Esophagus squamous epithelium (tissue), 5 donors: ENCODE data around the gene CD82. TPM values are rescaled to one million over a fixed set of nuclear protein-coding genes. Genes with fewer than 3 reads are reported as not detected.
"Not testable (repeated sequence)": the region's sequence is repeated elsewhere in the genome, so short reads cannot be mapped to it uniquely, and the experiment has no call there.

Source experiments
- DNase-seq: peaks from one replicate; lab custom pipeline; 2025; lab: John Stamatoyannopoulos, UW
- H3K27ac ChIP-seq, 4 donors: fragments of 200-600 bp; sonication (generic); one replicate each; pipeline ENCODE4 v1.5.1; 2016 to 2019; ENCODE audit warnings: mild to moderate bottlenecking in 1 of 4
- H3K27me3 ChIP-seq, 4 donors: fragments of 200-600 bp; sonication (generic); 1 replicate in 3 of 4; 2 replicates in 1 of 4; pipeline versions ENCODE4 v1.5.1 to v1.6.0; 2017 to 2021; ENCODE audit warnings: antibody characterized with exemption in 1 of 4
- H3K36me3 ChIP-seq, 3 donors: fragments of 200-600 bp; sonication (generic); one replicate each; pipeline ENCODE4 v1.5.1; 2016 to 2019
- H3K4me1 ChIP-seq, 3 donors: fragments of 200-600 bp; sonication (generic); one replicate each; pipeline ENCODE4 v1.5.1; 2017 to 2019
- H3K4me3 ChIP-seq, 4 donors: fragments of 200-600 bp; sonication (generic); 1 replicate in 3 of 4; 2 replicates in 1 of 4; pipeline ENCODE4 v1.5.1; 2016 to 2019; ENCODE audit warnings: mild to moderate bottlenecking in 2 of 4, moderate library complexity in 1 of 4
- H3K9me3 ChIP-seq, 3 donors: fragments of 200-600 bp; sonication (generic); one replicate each; pipeline ENCODE4 v1.5.1; 2016 to 2019
- POLR2A ChIP-seq, 4 donors: fragments of 450-650 bp; IDR thresholded peaks; one replicate each; pipeline ENCODE4 v1.6.1; 2017; ENCODE audit warnings: antibody characterized with exemption in 4 of 4, mild to moderate bottlenecking in 4 of 4, moderate library complexity in 3 of 4
- WGBS, 2 donors: methylation state at CpG; one replicate each; pipeline ENCODE4 v1.1.5; 2018; 5-methylcytosine and 5-hydroxymethylcytosine counted together
- intact Hi-C: fragments of 100-400 bp; cut with DNase I; formaldehyde crosslinking; loops from one replicate; pipeline ENCODE4 v1.15.0; 2022
- total RNA-seq, 4 donors: library from RNA; depleted of rRNA; stranded (reverse); fragments of >200 nt; gene quantifications; one replicate each; pipeline ENCODE4 v1.1.0, GENCODE V29; 2016
- TF ChIP-seq, protein P1 (sequence below), 6 experiments: fragments of 450-650 bp in 4 of 6; fragments of 200-600 bp in 2 of 6; sonication (generic) in 2 of 6; IDR thresholded peaks; one replicate each; pipeline ENCODE4 v1.5.1; 2016 to 2019; ENCODE audit warnings: antibody characterized with exemption in 6 of 6, mild to moderate bottlenecking in 4 of 6, moderate library complexity in 4 of 6
- donor health status: DM: yes; HTN: yes; CAD: no.

The CD82 gene
- total RNA-seq, 4 donors from 2014 or later: 70.9 to 137 (median 108) TPM

DNA sequence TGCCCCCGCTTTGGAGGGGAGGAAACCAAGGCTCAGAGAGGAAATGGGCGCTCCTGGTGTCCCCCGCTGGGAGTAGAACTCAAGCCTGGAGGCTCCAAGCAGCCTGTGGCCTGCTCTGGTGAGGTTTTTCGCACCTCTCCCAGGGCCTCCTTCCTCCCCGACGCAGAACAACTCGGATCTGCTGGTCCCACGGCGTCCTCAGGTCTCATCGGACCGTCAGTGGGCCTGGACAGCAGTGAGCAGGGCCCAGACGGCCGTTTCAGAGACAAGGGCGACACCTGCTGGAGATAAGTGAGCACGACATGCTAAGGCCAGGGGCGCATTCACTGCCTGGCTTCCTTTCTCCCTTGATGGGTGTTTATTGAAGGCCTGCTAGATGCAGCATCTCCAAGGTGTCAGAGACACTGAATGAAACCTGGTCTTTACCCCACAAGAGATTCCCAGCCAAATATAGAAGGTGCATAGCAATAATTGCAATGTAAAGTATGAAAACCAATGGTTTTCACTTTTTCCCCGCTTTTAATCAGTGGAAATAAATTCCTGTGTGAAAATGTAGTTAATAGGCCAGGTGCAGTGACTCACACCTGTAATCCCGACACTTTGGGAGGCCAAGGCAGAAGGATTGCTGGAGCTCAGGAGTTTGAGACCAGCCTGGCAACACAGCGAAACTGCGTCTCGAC lies 26.9 kb upstream of the CD82 start:
- H3K27ac ChIP-seq: no peak overlapping the region
- no peaks in the 10 kb centered on the region for H3K36me3 ChIP-seq
- TF ChIP-seq, protein P1, sequence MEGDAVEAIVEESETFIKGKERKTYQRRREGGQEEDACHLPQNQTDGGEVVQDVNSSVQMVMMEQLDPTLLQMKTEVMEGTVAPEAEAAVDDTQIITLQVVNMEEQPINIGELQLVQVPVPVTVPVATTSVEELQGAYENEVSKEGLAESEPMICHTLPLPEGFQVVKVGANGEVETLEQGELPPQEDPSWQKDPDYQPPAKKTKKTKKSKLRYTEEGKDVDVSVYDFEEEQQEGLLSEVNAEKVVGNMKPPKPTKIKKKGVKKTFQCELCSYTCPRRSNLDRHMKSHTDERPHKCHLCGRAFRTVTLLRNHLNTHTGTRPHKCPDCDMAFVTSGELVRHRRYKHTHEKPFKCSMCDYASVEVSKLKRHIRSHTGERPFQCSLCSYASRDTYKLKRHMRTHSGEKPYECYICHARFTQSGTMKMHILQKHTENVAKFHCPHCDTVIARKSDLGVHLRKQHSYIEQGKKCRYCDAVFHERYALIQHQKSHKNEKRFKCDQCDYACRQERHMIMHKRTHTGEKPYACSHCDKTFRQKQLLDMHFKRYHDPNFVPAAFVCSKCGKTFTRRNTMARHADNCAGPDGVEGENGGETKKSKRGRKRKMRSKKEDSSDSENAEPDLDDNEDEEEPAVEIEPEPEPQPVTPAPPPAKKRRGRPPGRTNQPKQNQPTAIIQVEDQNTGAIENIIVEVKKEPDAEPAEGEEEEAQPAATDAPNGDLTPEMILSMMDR (IDR thresholded peaks at IDR 0.05): peak; percentile 91 to 94 (median 92)
- TF ChIP-seq POLR2A (IDR thresholded peaks at IDR 0.05): no peak
- H3K9me3 ChIP-seq: no peaks in the 10 kb centered on the region
- 27 to 28% methylated on average over 9 to 17 of the region's 21 CpGs for WGBS, 2 donors
- H3K4me1 ChIP-seq: peaks cover 0 to 4% (median 0%) of the 10 kb centered on the region in 3 donors
- H3K4me3 ChIP-seq: no peak overlapping the region
- intact Hi-C loops: loop anchor here (10.0 kb wide), 1 partner anchor 444 kb away; the partner anchor contains the start of gene EXT2
- DNase-seq: no peak
- H3K27me3 ChIP-seq: peaks cover 0 to 9% (median 0%) of the 10 kb centered on the region in 4 donors

DNA sequence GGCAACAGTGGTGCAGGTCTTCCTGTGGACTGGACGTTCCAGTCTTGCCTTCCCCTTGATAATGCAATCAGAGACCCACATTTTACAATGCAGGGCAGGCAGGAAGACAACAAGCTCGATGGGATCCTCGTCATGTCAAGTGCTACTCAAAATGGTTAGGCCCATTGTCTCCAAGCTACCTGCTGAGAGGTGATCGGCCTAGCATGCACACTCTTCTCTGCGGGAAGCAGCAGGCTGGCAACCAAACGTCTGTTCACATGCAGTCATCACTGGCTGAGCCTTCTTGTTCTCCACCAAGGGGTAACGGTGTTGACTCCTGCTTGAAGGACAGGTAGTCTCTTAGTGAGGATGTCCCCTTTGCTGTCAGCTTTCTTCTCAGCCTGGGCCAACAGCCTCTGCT lies 25.5 kb upstream of the CD82 start:
- Histone ChIP-seq H3K4me1 (peaks cover 0 to 4% (median 0%) of the 10 kb centered on the region in 3 donors), H3K27me3 (peaks cover 0 to 9% (median 0%) of the 10 kb centered on the region in 4 donors), H3K27ac (no peak overlapping the region), H3K36me3 (no peaks in the 10 kb centered on the region), H3K4me3 (no peak overlapping the region), H3K9me3 (no peaks in the 10 kb centered on the region)
- no peak for DNase-seq
- TF ChIP-seq, protein P1 (IDR thresholded peaks at IDR 0.05): no peak
- TF ChIP-seq POLR2A (IDR thresholded peaks at IDR 0.05): no peak
- WGBS, 2 donors: 63 to 95% methylated on average over 5 to 7 of the region's 7 CpGs
- intact Hi-C loops: loop anchor here (10.0 kb wide), 1 partner anchor 445 kb away; the partner anchor contains the start of gene EXT2

DNA sequence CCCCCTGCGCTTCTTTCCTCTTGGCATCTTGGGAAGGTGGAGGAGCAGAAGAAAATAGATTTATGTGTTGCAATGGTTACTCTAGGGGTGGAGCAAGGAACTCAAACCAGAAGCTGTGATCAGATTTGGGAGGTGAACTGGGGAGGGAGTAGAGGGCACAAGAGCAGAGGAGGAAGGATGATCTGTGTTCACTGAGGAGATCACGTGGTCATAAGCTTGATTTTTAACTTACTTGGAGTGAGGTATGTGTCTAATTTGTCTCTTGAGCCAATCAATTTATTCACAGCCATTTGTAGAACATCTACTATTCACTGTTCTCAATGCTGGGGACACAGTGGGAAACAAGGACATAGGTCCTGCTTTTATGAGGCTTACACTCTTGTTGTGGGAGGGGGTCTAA lies 24.8 kb upstream of the CD82 start:
- peaks cover 0 to 9% (median 0%) of the 10 kb centered on the region in 4 donors for H3K27me3 ChIP-seq
- no peak for DNase-seq
- TF ChIP-seq, protein P1 (IDR thresholded peaks at IDR 0.05): no peak
- no peak for TF ChIP-seq POLR2A (IDR thresholded peaks at IDR 0.05)
- intact Hi-C loops: no loop called here
- H3K36me3 ChIP-seq: no peaks in the 10 kb centered on the region
- no peak overlapping the region for H3K27ac ChIP-seq
- H3K4me3 ChIP-seq: no peak overlapping the region
- no peaks in the 10 kb centered on the region for H3K9me3 ChIP-seq
- peaks cover 0 to 4% (median 0%) of the 10 kb centered on the region in 3 donors for H3K4me1 ChIP-seq
- WGBS, 2 donors: 18 to 40% methylated on average over 1 to 2 of the region's 2 CpGs

DNA sequence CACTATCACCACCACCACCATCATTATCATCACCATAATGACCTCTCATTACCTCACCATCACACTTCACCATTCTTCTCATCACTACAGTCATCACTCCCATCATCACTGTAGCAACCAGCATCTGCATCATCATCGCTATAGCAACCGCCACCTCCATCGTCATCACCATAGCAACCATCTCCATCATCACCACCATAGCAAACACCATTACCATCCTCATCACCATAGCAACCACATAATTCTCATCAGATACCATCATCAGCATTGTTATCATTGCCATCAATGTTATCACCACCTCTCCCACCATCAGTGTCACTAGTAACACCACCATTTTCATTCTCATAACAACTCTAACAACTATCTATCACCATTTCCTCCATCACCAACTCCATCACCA lies 23.1 kb upstream of the CD82 start:
- H3K4me1 ChIP-seq: peaks cover 0 to 4% (median 0%) of the 10 kb centered on the region in 3 donors
- no peak for DNase-seq
- H3K4me3 ChIP-seq: no peak overlapping the region
- intact Hi-C loops: no loop called here
- no peaks in the 10 kb centered on the region for H3K36me3 ChIP-seq
- 94% methylated on average over 3 of the region's 3 CpGs for WGBS, 2 donors
- H3K27me3 ChIP-seq: peaks cover 0 to 9% (median 0%) of the 10 kb centered on the region in 4 donors
- H3K9me3 ChIP-seq: no peaks in the 10 kb centered on the region
- TF ChIP-seq POLR2A (IDR thresholded peaks at IDR 0.05): no peak
- TF ChIP-seq, protein P1 (IDR thresholded peaks at IDR 0.05): no peak
- H3K27ac ChIP-seq: no peak overlapping the region

DNA sequence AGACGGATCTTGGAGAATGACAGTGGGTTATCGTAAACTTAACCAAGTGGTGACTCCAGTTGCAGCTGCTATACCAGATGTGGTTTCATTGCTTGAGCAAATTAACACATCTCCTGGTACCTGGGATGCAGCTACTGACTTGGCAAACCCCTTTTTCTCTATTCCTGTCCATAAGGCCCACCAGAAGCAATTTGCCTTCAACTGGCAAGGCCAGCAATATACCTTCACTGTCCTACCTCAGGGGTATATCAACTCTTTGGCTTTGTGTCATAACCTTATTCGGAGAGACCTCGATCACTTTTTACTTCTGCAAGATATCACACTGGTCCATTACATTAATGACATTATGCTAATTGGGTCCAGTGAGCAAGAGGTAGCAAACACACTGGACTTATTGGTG lies 18.5 kb upstream of the CD82 start:
- H3K36me3 ChIP-seq, H3K4me1 ChIP-seq, H3K27ac ChIP-seq, H3K27me3 ChIP-seq, DNase-seq, intact Hi-C loops, H3K4me3 ChIP-seq, H3K9me3 ChIP-seq: not testable (repeated sequence)
- WGBS, 2 donors: 90 to 95% methylated on average over 4 of the region's 4 CpGs

DNA sequence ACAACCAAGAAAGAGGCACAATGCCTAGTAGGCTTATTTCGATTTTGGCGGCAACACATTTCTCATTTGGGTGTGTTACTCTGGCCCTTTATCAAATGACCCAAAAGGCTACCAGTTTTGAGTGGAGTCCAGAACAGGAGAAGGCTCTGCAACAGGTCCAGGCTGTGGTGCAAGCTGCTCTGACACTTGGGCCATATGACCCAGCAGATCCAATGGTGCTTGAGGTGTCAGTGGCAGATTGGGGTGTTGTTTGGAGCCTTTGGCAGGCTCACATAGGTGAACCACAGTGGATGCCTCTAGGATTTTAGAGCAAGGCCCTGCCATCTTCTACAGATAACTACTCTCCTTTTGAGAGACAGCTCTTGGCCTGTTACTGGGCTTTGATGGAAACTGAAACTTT lies 17.9 kb upstream of the CD82 start:
- H3K27me3 ChIP-seq, H3K36me3 ChIP-seq, H3K4me1 ChIP-seq, H3K4me3 ChIP-seq, H3K9me3 ChIP-seq, DNase-seq, H3K27ac ChIP-seq, intact Hi-C loops: not testable (repeated sequence)
- WGBS, 2 donors: 94 to 95% methylated on average over 2 of the region's 2 CpGs
